Activated T-cell treated with anti-CD3 and anti-CD28 coated beads, Interleukin-2, amount 50 U/mL, for 72 hours (primary cell): Measurements from ENCODE around the gene SSC5D. TPM values are rescaled to one million over a fixed set of nuclear protein-coding genes. Genes with fewer than 3 reads are reported as not detected.

Experiments used
- ATAC-seq, 2 donors: fragments of 150-1000 bp; cut with Tn5 transposase; replicated peaks in 1 of 2; 2 replicates each; pipeline ENCODE4 v1.10.0; 2021; ENCODE audit warnings: moderate library complexity in 2 of 2, mild to moderate bottlenecking in 1 of 2
- DNase-seq, 2 donors: peaks; one replicate each; pipeline ENCODE4 v3.0.0; 2021 to 2022; ENCODE audit warnings: mixed read lengths in 1 of 2
- H3K27ac Mint-ChIP-seq: one replicate; pipeline ENCODE4 v1.8.0; 2022; ENCODE audit warnings: mild to moderate bottlenecking, moderate library complexity, mixed read lengths
- H3K27me3 Mint-ChIP-seq: one replicate; pipeline ENCODE4 v1.8.0; 2022; ENCODE audit warnings: low read depth, mixed read lengths
- H3K36me3 Mint-ChIP-seq, 2 donors: one replicate each; pipeline ENCODE4 v1.8.0; 2022; ENCODE audit warnings: mixed read lengths in 2 of 2, mild to moderate bottlenecking in 1 of 2; ENCODE audit not compliant: insufficient read depth in 2 of 2
- H3K4me1 Mint-ChIP-seq: one replicate; pipeline ENCODE4 v1.8.0; 2022; ENCODE audit warnings: low read depth, mixed read lengths
- H3K4me3 Mint-ChIP-seq, 2 donors: one replicate each; pipeline ENCODE4 v1.8.0; 2022; ENCODE audit warnings: mild to moderate bottlenecking in 2 of 2, mixed read lengths in 2 of 2, moderate library complexity in 2 of 2
- H3K9me3 Mint-ChIP-seq, 2 donors: one replicate each; pipeline ENCODE4 v1.8.0; 2022; ENCODE audit warnings: mixed read lengths in 2 of 2
- total RNA-seq, 2 donors: library from RNA; stranded (reverse); gene quantifications; one replicate each; pipeline ENCODE4 v1.2.3, GENCODE V29; 2022

Gene SSC5D
- total RNA-seq, 2 donors from 2014 or later: 1.2 to 1.7 TPM

DNA sequence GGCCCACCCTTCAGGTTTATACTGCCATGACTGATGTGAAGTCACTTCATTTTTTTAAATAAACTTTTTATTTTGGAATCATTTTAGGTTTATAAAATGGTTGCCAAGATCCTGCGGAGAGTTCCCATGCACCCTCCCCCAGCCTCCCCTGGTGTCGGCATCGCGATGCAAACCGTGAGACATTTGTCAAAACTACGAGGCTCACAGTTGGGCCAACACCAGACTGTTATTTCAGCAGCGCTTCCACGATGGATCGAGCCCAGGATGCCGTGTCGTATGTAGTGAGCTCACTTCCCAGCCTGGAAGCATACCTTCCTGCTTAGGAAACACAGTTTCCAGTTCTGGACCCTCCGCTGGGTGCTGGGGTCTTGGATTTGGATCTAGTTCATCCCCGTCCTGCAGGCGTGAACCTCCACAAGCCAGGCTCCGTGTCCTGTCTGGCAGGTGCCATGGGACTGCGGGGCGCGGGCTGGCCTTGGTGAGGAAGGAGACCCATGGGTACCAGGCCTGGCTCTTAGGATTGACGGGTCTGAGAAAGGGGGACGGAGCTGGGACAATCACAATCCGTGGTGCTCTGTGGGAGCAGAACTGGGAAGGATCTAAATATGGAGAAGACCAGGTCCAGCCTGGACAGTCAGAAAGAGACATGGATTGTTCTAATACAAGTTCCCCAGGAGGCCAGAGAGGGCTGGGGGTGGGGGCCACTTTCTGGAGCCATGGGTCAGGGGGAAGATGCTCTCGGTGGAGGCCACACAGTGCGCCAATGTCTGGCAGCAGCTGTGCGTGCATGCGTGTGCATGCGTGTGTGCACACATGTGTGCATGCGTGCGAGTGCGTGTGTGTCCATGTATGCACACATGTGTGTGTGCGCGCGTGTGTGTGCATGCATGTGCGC lies 51.1 kb downstream of the SSC5D start:
- Mint-ChIP-seq H3K9me3 (peaks cover 2 to 4% of the 10 kb centered on the region in 2 donors), H3K27me3 (no peaks in the 10 kb centered on the region), H3K27ac (no peak overlapping the region), H3K36me3 (no peaks in the 10 kb centered on the region), H3K4me3 (no peak overlapping the region), H3K4me1 (no peaks in the 10 kb centered on the region)
- no peak for DNase-seq
- ATAC-seq: no peak

GRCh38 chr19:55540619-55541018 lies 52.4 kb downstream of the SSC5D start:
- no peak for DNase-seq
- ATAC-seq: no peak
- Mint-ChIP-seq H3K4me3 (no peak overlapping the region), H3K27ac (no peak overlapping the region), H3K27me3 (no peaks in the 10 kb centered on the region), H3K9me3 (peaks cover 2 to 4% of the 10 kb centered on the region in 2 donors), H3K4me1 (no peaks in the 10 kb centered on the region), H3K36me3 (no peaks in the 10 kb centered on the region)

DNA sequence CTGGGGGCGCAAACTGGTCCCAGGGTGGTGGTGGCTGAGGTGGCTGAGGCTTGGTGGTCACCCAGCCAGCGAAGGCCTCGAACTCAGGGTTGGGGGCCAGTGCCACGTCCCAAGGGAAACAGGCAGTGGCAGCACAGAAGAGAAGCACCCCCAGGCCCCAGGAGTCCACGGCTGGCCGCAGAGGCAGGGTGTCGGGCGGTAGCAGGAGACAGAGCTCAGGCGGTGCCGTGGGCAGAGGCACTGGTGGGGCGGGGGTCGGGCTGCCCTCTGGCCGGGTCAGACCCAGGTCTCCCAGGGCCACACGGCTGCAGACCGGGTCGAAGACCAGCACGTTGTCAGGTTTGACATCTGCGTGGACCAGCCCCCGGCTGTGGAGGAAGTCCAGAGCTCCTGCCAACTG lies 52.9 kb downstream of the SSC5D start:
- ATAC-seq (no peak), DNase-seq (no peak)
- H3K9me3 Mint-ChIP-seq: peaks cover 2 to 4% of the 10 kb centered on the region in 2 donors
- no peaks in the 10 kb centered on the region for H3K36me3 Mint-ChIP-seq
- no peaks in the 10 kb centered on the region for H3K27me3 Mint-ChIP-seq
- H3K27ac Mint-ChIP-seq: no peak overlapping the region
- no peak overlapping the region for H3K4me3 Mint-ChIP-seq
- no peaks in the 10 kb centered on the region for H3K4me1 Mint-ChIP-seq

GRCh38 chr19:55542292-55542855 lies 54.1 kb downstream of the SSC5D start:
- H3K27me3 Mint-ChIP-seq: peaks cover 4% of the 10 kb centered on the region
- H3K4me1 Mint-ChIP-seq: no peaks in the 10 kb centered on the region
- H3K9me3 Mint-ChIP-seq: peaks cover 2 to 4% of the 10 kb centered on the region in 2 donors
- no peak for ATAC-seq
- DNase-seq: no peak
- H3K4me3 Mint-ChIP-seq: no peak overlapping the region
- H3K36me3 Mint-ChIP-seq: no peaks in the 10 kb centered on the region
- no peak overlapping the region for H3K27ac Mint-ChIP-seq

DNA sequence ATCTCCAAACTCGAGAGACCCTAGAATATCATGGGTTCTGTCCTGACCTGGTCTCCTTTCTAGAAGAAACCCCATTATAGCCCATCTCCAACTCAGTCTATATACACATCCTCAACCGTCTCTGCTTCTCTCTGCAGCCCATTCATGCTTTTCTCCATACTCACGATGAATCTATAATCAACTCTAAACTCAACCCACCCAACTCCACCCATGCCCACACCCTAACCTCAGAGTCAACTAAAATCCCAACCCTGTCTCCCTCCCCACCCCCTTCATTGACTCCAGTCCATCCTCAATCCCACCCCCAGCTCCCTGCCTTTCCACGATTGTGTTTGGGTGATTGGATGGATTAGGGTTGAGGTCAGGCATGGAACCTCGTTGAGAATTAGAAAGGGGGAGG lies 55.3 kb downstream of the SSC5D start:
- ATAC-seq (no peak), DNase-seq (no peak)
- Mint-ChIP-seq H3K9me3 (peaks cover 2 to 4% of the 10 kb centered on the region in 2 donors), H3K4me1 (no peaks in the 10 kb centered on the region), H3K27me3 (peaks cover 10% of the 10 kb centered on the region), H3K4me3 (no peak overlapping the region), H3K27ac (no peak overlapping the region), H3K36me3 (no peaks in the 10 kb centered on the region)

- no peaks in the 10 kb centered on the region for H3K36me3 Mint-ChIP-seq
- no peak overlapping the region for H3K27ac Mint-ChIP-seq
- ATAC-seq (no peak), DNase-seq (no peak)
- no peak overlapping the region for H3K4me3 Mint-ChIP-seq
- peaks cover 2 to 4% of the 10 kb centered on the region in 2 donors for H3K9me3 Mint-ChIP-seq
- no peaks in the 10 kb centered on the region for H3K4me1 Mint-ChIP-seq
- H3K27me3 Mint-ChIP-seq: peaks cover 10% of the 10 kb centered on the region
These were observed 55.8 kb downstream of the SSC5D start for GRCh38 chr19:55544014-55544413.

DNA sequence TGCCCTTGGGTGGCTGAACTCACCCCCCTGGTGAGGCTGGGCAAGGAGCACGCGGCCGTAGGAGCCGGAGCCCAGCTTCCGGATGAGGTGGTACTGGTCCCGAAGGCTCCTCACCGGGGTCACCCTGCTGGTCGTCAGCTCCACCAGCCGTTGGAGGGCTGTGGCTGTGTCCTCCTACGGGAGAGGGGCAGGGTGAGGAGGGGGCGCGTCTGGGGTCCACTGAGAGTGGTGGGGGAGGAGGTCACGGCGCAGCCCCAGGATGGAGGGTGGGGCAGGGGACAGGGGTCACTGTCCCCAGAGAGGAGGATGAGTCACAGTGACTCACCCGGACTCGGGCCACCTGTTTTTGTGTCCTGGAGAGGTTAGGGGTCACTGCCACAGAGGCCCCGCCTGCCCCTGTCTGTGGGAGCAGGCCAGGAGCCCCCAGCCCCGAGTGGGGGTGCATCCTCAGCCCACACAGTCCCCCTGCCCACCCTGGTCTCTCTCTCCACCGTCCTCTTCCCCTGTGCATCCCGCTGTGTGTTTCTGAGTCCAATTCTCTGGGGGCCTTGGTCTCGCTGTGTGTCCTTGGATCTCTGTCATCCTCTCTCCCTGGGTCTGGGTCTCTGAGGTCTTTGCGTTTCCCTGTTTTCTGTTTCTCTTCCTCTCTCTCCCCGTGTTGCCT lies 56.7 kb downstream of the SSC5D start:
- Mint-ChIP-seq H3K36me3 (no peaks in the 10 kb centered on the region), H3K4me3 (no peak overlapping the region), H3K9me3 (peaks cover 2 to 4% of the 10 kb centered on the region in 2 donors), H3K27ac (no peak overlapping the region), H3K4me1 (no peaks in the 10 kb centered on the region), H3K27me3 (peaks cover 10% of the 10 kb centered on the region)
- DNase-seq (no peak), ATAC-seq (no peak)

- no peaks in the 10 kb centered on the region for H3K36me3 Mint-ChIP-seq
- no peak for ATAC-seq
- H3K4me3 Mint-ChIP-seq: no peak within 1 kb of the TSS
- H3K27me3 Mint-ChIP-seq: peaks cover 10% of the 10 kb centered on the region
- no peak within 1 kb of the TSS for H3K27ac Mint-ChIP-seq
- peaks cover 2 to 4% of the 10 kb centered on the region in 2 donors for H3K9me3 Mint-ChIP-seq
- DNase-seq: no peak
- H3K4me1 Mint-ChIP-seq: no peaks in the 10 kb centered on the region
These were observed 57.2 kb downstream of the SSC5D start, which contains the start of gene SBK3 for GRCh38 chr19:55545443-55545842. Gene SBK3, minus strand, starts transcription at chr19:55545543. Its CDS starts 0 bp downstream, at chr19:55545543.

- ATAC-seq: no peak
- no peak overlapping the region for H3K4me3 Mint-ChIP-seq
- H3K4me1 Mint-ChIP-seq: no peaks in the 10 kb centered on the region
- no peaks in the 10 kb centered on the region for H3K36me3 Mint-ChIP-seq
- no peak for DNase-seq
- peaks cover 2 to 4% of the 10 kb centered on the region in 2 donors for H3K9me3 Mint-ChIP-seq
- H3K27me3 Mint-ChIP-seq: peaks cover 10% of the 10 kb centered on the region
- H3K27ac Mint-ChIP-seq: no peak overlapping the region
These were observed 57.8 kb downstream of the SSC5D start for GRCh38 chr19:55546011-55546410.

DNA sequence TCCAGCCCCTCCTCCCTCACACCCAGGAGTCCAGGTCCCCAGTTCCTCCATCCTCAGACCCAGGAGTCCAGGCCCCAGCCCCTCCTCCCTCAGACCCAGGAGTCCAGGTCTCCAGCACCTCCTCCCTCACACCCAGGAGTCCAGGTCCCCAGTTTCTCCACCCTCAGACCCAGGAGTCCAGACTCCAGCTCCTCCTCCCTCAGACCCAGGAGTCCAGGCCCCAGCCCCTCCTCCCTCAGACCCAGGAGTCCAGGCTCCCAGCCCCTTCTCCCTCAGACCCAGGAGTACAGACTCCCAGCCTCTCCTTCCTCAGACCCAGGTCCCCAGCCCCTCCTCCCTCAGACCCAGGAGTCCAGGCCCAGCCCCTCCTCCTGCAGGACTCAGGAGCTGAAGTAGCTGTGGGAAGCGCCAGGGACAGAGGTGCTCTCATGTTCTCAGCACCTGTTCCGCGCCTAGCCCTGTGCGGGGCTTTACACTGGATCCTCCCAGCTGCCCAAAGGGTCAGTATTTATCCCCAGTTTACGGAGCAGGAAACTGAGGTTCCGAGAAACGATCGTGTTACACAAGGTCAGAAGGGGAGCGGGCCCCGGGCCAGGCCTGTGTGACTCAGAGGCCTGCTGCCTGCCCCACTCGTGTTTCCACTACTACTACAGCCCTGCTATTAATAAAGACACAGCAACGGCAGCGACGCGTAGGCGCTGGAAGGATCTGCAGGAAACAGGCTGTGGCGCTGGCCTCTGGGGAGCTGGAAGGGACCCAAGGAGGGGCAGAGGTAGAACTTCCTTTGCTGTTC lies 58.8 kb downstream of the SSC5D start:
- Mint-ChIP-seq H3K9me3 (peaks cover 2 to 4% of the 10 kb centered on the region in 2 donors), H3K4me1 (no peaks in the 10 kb centered on the region), H3K4me3 (no peak overlapping the region), H3K36me3 (no peaks in the 10 kb centered on the region), H3K27me3 (peaks cover 10% of the 10 kb centered on the region), H3K27ac (no peak overlapping the region)
- DNase-seq (no peak), ATAC-seq (no peak)

GRCh38 chr19:55549500-55550320 lies 61.5 kb downstream of the SSC5D start:
- H3K27me3 Mint-ChIP-seq: peaks cover 10% of the 10 kb centered on the region
- no peak overlapping the region for H3K27ac Mint-ChIP-seq
- H3K9me3 Mint-ChIP-seq: no peaks in the 10 kb centered on the region
- no peaks in the 10 kb centered on the region for H3K36me3 Mint-ChIP-seq
- no peak overlapping the region for H3K4me3 Mint-ChIP-seq
- no peak for ATAC-seq
- peak in 1 of 2 donors; percentile 5 for DNase-seq
- no peaks in the 10 kb centered on the region for H3K4me1 Mint-ChIP-seq

DNA sequence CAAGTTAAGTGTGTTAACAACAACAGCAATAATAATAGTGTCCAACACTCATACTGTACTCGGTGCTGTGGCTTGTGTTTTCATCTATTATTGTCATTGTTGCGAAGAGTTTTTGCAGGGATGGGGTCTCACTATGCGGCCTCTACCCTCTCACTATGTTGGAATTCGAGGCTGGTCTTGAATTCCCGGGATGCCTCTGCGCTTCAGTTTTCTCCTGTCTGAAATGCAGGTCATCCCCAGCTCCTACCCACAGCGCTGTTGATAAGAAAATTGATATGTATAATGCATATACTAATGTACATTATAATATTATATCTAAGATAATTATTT lies 62.0 kb downstream of the SSC5D start:
- no peak for ATAC-seq
- no peak for DNase-seq
- Mint-ChIP-seq H3K36me3 (no peaks in the 10 kb centered on the region), H3K9me3 (no peaks in the 10 kb centered on the region), H3K27ac (no peak overlapping the region), H3K27me3 (peaks cover 10% of the 10 kb centered on the region), H3K4me3 (no peak overlapping the region), H3K4me1 (no peaks in the 10 kb centered on the region)
